ENCODE results near the gene APEH. TPM values are rescaled to one million over a fixed set of nuclear protein-coding genes. Genes with fewer than 3 reads are reported as not detected.
"Not testable (repeated sequence)": the region's sequence is repeated elsewhere in the genome, so short reads cannot be mapped to it uniquely, and the experiment has no call there.

The APEH gene
- polyA plus RNA-seq, 1 donor = 84.3 TPM

DNA sequence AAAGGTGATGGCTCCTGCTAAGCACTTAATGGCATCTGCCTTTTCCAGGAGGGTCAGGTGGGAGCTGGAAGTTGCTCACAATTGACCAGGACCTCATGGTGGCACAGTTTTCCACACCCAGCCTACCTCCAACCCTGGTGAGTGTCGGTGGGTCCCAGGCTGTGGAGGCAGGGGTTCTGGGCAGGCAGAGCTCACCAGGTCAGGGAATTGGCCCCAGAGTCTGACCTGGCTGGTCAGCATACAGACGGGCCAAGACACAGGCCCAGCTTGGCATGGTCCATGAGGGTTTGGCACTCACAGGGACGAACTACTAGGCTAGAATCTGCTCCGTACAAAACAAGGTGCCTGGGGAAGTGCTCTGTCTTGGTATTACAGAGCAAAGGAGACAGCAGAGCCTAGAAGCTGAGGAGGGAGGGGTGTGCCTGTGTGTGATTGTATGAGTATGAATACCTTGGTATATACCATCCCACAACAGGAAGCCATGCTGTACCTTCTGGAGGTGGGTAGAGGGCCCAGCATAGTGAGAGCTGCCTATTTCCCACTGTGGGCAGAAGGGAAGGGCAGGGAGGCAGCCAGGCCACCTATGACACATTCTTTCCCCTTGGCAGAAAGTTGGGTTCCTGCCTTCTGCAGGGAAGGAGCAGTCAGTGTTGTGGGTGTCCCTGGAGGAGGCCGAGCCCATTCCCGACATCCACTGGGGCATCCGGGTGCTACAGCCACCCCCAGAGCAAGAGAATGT is 6.5 kb downstream of the APEH start:
- no peak overlapping the region for H3K4me3 ChIP-seq (ENCODE audit: low read length)
- H3K27me3 ChIP-seq (ENCODE audit: control insufficient read depth, insufficient read depth, low read length) = no peaks in the 10 kb centered on the region
- peaks cover 9% of the 10 kb centered on the region for H3K4me1 ChIP-seq (ENCODE audit: control insufficient read depth, insufficient read depth, low read length)
- no peaks in the 10 kb centered on the region for H3K9me3 ChIP-seq (ENCODE audit: control insufficient read depth, low read depth, low read length)
- H3K36me3 ChIP-seq (ENCODE audit: control insufficient read depth, insufficient read depth, low read length) = peaks cover 82% of the 10 kb centered on the region
- H3K27ac ChIP-seq (ENCODE audit: low read length) = no peak overlapping the region
- 100% methylated on average over 1 of the region's 7 CpGs for WGBS (ENCODE audit: insufficient coverage, low lambda C conversion rate)
- no peak for DNase-seq

DNA sequence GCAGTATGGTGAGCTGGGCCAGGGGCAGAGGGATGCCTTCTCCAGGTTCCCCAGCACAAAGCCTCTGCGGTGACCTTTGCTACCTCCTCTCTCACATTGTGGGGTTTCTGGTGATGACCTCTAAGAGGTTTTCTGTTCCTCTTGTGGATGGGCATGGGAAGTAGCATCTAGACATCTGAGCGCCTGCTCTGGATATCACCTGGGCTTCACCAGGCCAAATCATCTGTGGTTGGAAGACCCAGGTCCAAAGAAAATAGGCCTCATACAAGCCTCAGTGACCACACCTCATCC is 7.0 kb downstream of the APEH start:
- DNase-seq = no peak
- WGBS (ENCODE audit: insufficient coverage, low lambda C conversion rate) = no CpG with 5 or more reads among the region's 2 CpGs
- peaks cover 77% of the 10 kb centered on the region for H3K36me3 ChIP-seq (ENCODE audit: control insufficient read depth, insufficient read depth, low read length)

DNA sequence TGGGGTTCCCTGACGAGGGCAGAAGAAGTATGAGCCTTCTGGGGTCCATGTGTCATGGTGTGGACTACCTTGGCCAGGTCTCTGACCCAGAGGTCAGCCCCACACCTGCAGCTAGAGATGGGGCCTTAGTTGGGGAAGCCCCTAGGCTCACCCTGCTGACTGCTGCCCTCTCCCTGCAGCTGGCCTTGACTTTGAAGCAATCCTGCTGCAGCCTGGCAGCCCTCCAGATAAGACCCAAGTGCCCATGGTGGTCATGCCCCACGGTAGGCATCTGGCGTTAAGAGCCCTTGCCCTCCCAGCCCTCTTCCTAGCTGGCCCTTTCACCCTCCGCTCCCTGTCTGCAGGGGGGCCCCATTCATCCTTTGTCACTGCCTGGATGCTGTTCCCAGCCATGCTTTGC is 7.4 kb downstream of the APEH start:
- peaks cover 5% of the 10 kb centered on the region for H3K4me1 ChIP-seq (ENCODE audit: control insufficient read depth, insufficient read depth, low read length)
- H3K4me3 ChIP-seq (ENCODE audit: low read length) = no peak overlapping the region
- H3K27ac ChIP-seq (ENCODE audit: low read length) = no peak overlapping the region
- peaks cover 3% of the 10 kb centered on the region for H3K27me3 ChIP-seq (ENCODE audit: control insufficient read depth, insufficient read depth, low read length)
- no peak for DNase-seq
- peaks cover 74% of the 10 kb centered on the region for H3K36me3 ChIP-seq (ENCODE audit: control insufficient read depth, insufficient read depth, low read length)
- no CpG with 5 or more reads among the region's 4 CpGs for WGBS (ENCODE audit: insufficient coverage, low lambda C conversion rate)
- no peaks in the 10 kb centered on the region for H3K9me3 ChIP-seq (ENCODE audit: control insufficient read depth, low read depth, low read length)

More for the DNA sequence above, 7.0 kb downstream of the APEH start:
- Histone ChIP-seq H3K27ac (ENCODE audit: low read length) (no peak overlapping the region), H3K4me1 (ENCODE audit: control insufficient read depth, insufficient read depth, low read length) (peaks cover 7% of the 10 kb centered on the region), H3K4me3 (ENCODE audit: low read length) (no peak overlapping the region), H3K27me3 (ENCODE audit: control insufficient read depth, insufficient read depth, low read length) (peaks cover under 1% of the 10 kb centered on the region), H3K9me3 (ENCODE audit: control insufficient read depth, low read depth, low read length) (no peaks in the 10 kb centered on the region)

DNA sequence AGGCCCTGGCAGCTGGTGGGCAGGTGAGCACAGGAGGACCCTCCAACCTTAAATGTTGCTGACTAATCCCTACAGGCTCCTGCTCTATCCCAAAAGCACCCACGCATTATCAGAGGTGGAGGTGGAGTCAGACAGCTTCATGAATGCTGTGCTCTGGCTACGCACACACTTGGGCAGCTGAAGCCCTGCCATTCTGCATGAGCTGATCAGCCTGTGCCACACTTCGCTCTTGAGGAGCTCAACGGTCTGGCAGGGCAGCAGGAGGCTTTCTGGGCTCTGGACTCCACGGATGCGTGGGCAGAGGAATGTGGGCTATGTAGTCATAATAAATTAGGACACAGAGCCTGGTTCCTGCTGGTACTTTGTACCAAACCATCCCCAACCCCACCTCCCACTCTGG is 9.0 kb downstream of the APEH start:
- peaks cover 3% of the 10 kb centered on the region for H3K27me3 ChIP-seq (ENCODE audit: control insufficient read depth, insufficient read depth, low read length)
- WGBS (ENCODE audit: insufficient coverage, low lambda C conversion rate) = no CpG with 5 or more reads among the region's 6 CpGs
- DNase-seq = no peak
- H3K36me3 ChIP-seq (ENCODE audit: control insufficient read depth, insufficient read depth, low read length) = peaks cover 57% of the 10 kb centered on the region
- H3K4me1 ChIP-seq (ENCODE audit: control insufficient read depth, insufficient read depth, low read length) = peaks cover 10% of the 10 kb centered on the region
- no peaks in the 10 kb centered on the region for H3K9me3 ChIP-seq (ENCODE audit: control insufficient read depth, low read depth, low read length)
- H3K4me3 ChIP-seq (ENCODE audit: low read length) = no peak overlapping the region
- H3K27ac ChIP-seq (ENCODE audit: low read length) = no peak overlapping the region

DNA sequence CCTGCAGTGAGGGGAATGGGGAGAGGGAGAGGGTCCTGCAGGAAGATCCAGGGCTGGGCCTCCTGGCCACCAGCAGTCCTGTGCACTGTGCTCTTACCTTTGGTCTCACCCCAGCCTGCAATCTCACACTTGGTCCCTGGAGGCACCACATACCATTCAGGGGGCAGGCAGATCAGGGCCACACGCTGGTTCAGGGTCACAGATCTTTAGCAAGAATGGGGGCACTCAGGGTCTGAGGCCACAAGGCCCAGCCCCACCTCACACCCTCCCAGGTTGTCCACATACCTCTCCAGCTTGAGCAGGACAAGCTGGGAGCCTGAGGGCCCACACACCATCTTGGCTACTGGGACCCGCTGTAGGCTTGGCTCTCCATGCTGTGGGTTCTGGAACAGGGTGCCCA is 10.3 kb downstream of the APEH start:
- no CpG with 5 or more reads among the region's 2 CpGs for WGBS (ENCODE audit: insufficient coverage, low lambda C conversion rate)
- not testable (repeated sequence) for H3K27ac ChIP-seq (ENCODE audit: low read length); DNase-seq; H3K27me3 ChIP-seq (ENCODE audit: control insufficient read depth, insufficient read depth, low read length); H3K9me3 ChIP-seq (ENCODE audit: control insufficient read depth, low read depth, low read length); H3K4me3 ChIP-seq (ENCODE audit: low read length)
- H3K4me1 ChIP-seq (ENCODE audit: control insufficient read depth, insufficient read depth, low read length) = peaks cover 14% of the 10 kb centered on the region
- H3K36me3 ChIP-seq (ENCODE audit: control insufficient read depth, insufficient read depth, low read length) = peaks cover 44% of the 10 kb centered on the region

DNA sequence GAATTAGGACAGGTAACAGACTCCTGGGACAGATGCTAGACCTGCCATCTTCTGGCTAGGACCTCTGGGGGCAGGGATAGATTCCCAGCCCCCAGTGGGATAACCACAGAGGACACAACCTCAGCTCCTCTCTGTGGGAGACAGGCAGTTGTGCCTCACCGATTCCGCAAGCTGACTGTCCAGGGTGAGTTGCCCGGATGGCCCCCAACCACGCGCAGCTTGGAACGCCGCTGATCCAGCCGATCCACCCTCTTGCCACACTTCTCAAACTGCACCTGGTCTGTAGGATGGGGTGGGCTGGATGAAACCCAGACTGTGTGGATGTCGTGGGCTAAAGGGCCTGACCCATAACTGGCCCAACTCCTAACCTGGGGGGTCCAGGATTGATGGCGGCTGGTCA is 11.0 kb downstream of the APEH start:
- not testable (repeated sequence) for H3K27me3 ChIP-seq (ENCODE audit: control insufficient read depth, insufficient read depth, low read length); H3K27ac ChIP-seq (ENCODE audit: low read length); H3K4me3 ChIP-seq (ENCODE audit: low read length); H3K9me3 ChIP-seq (ENCODE audit: control insufficient read depth, low read depth, low read length); DNase-seq
- peaks cover 38% of the 10 kb centered on the region for H3K36me3 ChIP-seq (ENCODE audit: control insufficient read depth, insufficient read depth, low read length)
- H3K4me1 ChIP-seq (ENCODE audit: control insufficient read depth, insufficient read depth, low read length) = peaks cover 14% of the 10 kb centered on the region
- WGBS (ENCODE audit: insufficient coverage, low lambda C conversion rate) = no CpG with 5 or more reads among the region's 10 CpGs

DNA sequence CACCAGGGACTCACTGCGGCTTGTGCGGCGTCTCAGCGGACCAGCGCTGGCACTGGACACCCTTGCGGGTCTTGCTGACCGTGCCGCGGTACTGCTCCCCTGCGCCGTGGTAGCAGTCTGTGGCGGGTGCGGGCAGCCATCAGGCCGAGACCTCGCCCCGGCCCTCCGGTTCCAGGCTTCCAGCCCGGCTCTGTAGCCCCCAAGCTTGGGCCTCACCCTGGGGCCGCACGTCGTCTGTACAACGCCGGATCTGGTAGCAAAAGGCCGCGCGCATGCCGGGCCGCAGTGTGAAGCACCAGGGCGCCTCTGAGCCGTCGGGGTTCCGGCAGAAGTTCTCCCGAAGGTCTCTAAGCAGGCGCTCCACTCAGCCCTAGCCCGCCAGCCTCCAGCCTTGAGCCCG is 11.7 kb downstream of the APEH start:
- peak overlapping the region; percentile 79 for H3K27ac ChIP-seq (ENCODE audit: low read length)
- peaks cover 14% of the 10 kb centered on the region for H3K4me1 ChIP-seq (ENCODE audit: control insufficient read depth, insufficient read depth, low read length)
- H3K4me3 ChIP-seq (ENCODE audit: low read length) = peak overlapping the region; percentile 72
- no CpG with 5 or more reads among the region's 36 CpGs for WGBS (ENCODE audit: insufficient coverage, low lambda C conversion rate)
- not testable (repeated sequence) for H3K9me3 ChIP-seq (ENCODE audit: control insufficient read depth, low read depth, low read length); H3K27me3 ChIP-seq (ENCODE audit: control insufficient read depth, insufficient read depth, low read length); DNase-seq
- peaks cover 31% of the 10 kb centered on the region for H3K36me3 ChIP-seq (ENCODE audit: control insufficient read depth, insufficient read depth, low read length)

DNA sequence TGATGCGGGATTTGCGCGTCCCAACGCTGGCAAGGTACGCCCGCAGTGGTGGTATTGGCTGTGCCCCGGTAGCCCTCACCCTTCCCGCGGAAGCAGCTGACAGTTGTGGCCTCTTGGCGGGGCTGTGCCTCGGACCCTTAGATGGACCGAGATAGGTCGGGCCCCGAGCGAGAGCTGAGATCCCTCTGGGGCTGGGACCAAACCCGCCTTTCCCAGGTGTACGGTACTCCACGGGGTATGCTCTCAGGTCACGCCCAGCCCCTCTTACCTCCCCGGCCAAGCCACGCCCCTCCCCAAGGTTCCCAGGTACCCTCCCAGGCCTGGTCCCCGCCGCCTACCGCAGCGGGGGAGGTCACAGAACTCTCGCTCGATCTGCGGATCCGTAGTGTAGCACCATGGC is 12.2 kb downstream of the APEH start:
- DNase-seq = peak; percentile 41 to 84
- H3K27me3 ChIP-seq (ENCODE audit: control insufficient read depth, insufficient read depth, low read length); H3K9me3 ChIP-seq (ENCODE audit: control insufficient read depth, low read depth, low read length): not testable (repeated sequence)
- WGBS (ENCODE audit: insufficient coverage, low lambda C conversion rate) = no CpG with 5 or more reads among the region's 29 CpGs
- Histone ChIP-seq H3K36me3 (ENCODE audit: control insufficient read depth, insufficient read depth, low read length) (peaks cover 26% of the 10 kb centered on the region), H3K4me1 (ENCODE audit: control insufficient read depth, insufficient read depth, low read length) (peaks cover 14% of the 10 kb centered on the region), H3K4me3 (ENCODE audit: low read length) (peak overlapping the region; percentile 72), H3K27ac (ENCODE audit: low read length) (peak overlapping the region; percentile 79)

DNA sequence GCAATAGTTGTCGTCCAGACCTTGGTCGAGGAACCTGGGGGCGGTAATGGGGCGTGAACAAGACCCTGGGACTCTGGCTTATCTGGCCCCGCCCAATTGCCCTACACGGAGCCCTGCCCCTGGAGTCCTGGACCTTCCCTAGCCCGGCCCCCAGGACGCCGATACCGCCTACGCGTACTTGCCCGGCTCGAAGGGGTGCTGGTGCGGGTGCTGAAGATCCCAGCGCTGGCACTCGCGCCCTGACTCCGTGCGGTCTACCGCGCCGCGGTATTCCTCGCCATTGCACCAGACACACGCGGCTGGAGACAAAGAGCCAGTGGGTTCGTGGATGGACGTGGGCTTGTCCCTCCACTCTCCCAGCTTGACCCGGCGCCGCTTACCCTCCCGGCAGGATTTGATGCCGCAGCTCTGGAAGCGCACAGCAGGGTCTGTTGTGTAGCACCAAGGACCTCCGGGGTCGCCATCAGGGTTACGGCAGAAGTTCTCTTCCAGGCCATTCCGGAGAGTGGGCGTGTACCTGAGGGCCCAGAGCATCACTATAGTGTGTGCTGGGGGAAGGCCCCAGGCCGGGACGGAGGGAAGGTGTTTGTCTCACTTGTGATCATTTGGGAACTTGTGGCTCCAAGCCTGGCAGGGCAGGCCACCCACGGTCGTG is 12.7 kb downstream of the APEH start:
- H3K9me3 ChIP-seq (ENCODE audit: control insufficient read depth, low read depth, low read length); H3K27me3 ChIP-seq (ENCODE audit: control insufficient read depth, insufficient read depth, low read length): not testable (repeated sequence)
- no CpG with 5 or more reads among the region's 44 CpGs for WGBS (ENCODE audit: insufficient coverage, low lambda C conversion rate)
- peaks cover 14% of the 10 kb centered on the region for H3K4me1 ChIP-seq (ENCODE audit: control insufficient read depth, insufficient read depth, low read length)
- peak overlapping the region; percentile 72 for H3K4me3 ChIP-seq (ENCODE audit: low read length)
- peaks cover 21% of the 10 kb centered on the region for H3K36me3 ChIP-seq (ENCODE audit: control insufficient read depth, insufficient read depth, low read length)
- H3K27ac ChIP-seq (ENCODE audit: low read length) = peak overlapping the region; percentile 79
- DNase-seq = peak; percentile 89 to 94

DNA sequence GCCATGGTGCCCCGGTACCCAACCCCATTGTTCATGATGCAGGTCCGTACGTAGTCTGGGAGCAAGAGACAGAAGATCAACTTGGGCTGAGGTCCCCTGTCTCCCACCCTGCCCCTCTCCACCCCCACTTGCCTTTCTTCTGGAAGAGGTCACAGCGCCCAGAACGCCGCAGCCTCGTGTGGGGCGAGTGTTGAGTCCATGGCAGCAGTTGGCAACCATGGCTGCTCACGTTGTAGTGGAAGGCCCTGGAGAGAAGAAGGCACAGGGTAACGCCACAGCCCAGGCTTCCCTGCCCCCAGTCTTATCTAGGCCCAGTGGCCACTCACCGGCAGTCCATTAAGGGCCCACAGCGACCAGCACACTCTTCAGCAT is 13.3 kb downstream of the APEH start:
- no CpG with 5 or more reads among the region's 12 CpGs for WGBS (ENCODE audit: insufficient coverage, low lambda C conversion rate)
- not testable (repeated sequence) for H3K27me3 ChIP-seq (ENCODE audit: control insufficient read depth, insufficient read depth, low read length); DNase-seq; H3K9me3 ChIP-seq (ENCODE audit: control insufficient read depth, low read depth, low read length)
- peak overlapping the region; percentile 68 for H3K27ac ChIP-seq (ENCODE audit: low read length)
- peaks cover 14% of the 10 kb centered on the region for H3K4me1 ChIP-seq (ENCODE audit: control insufficient read depth, insufficient read depth, low read length)
- peak overlapping the region; percentile 72 for H3K4me3 ChIP-seq (ENCODE audit: low read length)
- H3K36me3 ChIP-seq (ENCODE audit: control insufficient read depth, insufficient read depth, low read length) = peaks cover 15% of the 10 kb centered on the region
